G401.6 (cell line): ENCODE results near the gene FOXE3.
A peak's percentile ranks its signal among the peaks of the same experiment; 100 is the strongest.

Source experiments
- FAIRE-seq: peaks from 2 replicates; lab custom pipeline; 2012; peaks lifted over from hg19 to GRCh38; lab: Jason Lieb, UNC

FOXE3 gene

DNA sequence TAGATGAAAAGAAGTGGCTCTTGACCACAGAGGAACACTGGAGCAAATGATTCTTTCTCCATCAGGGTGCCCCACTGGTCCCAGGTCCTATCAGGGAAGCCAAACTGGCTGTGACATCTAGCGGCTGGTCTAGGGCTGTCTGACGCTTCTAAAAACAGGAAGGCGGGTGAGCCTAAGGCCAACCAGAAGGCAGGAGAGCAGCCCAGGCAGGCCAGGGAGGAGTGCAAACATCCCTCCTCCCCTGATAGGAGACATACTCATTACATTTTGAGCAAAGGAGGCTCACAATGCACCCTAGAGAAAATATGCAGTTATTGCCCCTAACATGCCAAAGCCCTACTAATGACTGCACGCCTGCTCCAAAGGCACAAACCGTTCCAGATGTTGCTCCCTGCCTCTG lies 10.4 kb upstream of the FOXE3 start:
- no peak for FAIRE-seq

DNA sequence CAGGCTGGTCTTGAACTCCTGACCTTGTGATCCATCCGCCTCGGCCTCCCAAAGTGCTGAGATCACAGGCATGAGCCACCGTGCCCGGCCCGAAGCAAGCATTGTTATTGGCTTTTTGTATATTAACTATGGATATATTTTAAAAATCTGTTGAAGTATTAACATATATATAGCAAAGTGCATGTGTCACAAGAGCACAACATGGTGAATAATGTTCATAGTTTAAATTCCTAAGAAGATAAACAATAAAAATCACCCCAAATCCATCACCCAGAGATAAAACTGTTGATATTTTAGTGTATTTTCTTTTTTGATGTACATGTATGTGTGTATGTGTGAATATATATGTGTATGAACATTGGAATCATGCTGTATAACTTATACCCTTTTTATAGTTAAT lies 9.1 kb upstream of the FOXE3 start:
- FAIRE-seq: no peak

DNA sequence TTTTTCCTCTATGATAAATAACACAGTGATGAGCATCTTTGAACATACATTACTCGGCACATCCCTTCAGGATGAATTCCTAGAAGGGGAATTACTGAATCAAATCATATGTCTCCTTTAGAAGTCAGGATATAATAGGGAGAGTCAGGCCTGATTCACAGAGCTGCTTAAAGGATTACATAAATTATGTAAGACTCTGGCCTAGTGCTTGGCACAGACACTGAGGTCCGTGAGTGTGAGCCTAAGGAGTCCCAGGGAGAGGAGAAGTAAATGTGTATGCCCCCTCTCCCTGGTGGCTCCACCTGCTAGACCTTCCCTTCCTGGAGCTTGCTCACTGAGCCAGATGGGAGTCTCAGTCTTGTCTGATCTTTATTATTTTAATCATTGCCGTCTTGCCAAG lies 8.6 kb upstream of the FOXE3 start:
- FAIRE-seq: no peak

DNA sequence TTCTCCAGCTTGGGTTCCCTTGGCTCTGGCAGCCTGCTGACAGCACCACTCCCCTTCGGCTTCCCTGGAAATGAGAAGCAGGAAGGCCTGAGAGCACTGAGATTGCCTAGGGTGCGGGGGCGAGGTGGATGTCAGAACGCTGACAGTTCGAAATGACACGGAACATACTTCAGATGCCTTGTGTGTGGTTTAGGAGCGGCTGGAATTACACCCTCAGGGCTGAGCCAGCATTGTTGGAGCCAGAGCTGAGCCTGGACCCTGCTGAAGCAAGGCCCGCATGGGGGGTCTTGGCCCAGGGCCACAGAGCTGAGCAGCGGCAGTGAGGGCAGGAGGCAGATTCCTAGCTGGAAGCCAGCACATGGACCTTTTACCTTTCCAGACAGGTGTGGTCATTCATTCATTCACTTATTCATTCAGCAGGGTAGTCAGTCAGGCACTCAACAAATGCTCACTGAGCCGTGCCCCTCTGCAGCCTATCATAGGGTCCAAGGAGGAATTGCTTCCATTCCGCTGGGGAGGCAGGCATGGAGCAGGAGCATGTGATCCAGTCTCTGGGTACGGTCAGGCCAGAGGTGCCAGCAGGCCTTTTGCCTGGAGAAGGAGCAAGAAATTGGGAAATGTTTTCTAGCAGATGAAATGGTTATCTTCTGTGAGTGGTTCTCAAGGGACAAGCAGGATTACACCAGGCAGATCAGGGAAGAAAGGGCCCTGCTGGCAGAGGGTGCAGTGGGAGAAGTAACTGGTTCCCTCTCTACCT lies 6.6 kb upstream of the FOXE3 start:
- no peak for FAIRE-seq

DNA sequence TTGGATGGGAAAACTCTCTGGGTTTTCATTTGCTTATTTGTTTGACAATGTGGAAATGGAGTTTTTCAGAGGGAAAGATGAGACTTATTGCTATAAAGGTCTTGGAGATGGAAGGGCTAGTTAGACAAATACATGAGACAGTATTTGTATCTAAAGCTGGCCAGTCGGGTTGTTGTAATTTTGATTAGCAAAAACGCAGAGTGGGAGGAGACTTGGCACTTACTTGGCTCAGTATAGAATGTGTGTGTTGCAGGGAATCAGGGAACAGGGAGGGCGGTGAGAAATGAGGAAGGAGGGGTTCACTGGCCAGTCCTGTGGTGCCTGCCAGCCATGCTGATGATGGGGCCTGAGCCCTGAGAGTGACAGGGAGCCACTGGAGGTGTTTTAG lies 6.0 kb upstream of the FOXE3 start:
- no peak for FAIRE-seq

DNA sequence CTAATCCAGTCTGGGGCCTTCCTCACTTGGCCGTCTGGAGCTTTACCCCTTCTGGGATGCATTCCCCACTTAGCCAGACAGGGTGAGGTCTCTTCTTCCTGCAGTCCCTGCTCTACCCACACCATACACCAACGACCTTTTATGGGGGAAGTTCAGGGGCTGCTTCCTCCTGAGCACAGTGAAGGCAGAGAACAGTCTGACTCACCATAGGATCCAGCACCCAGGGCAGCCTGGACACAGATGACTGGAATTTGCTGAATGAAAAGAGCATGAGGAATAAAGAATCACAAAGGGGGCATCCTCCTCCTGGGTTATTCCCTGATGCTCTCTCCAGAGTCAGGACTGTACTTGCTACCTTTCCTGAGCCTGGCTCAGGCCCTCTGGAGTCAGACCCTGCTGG lies 4.6 kb upstream of the FOXE3 start:
- FAIRE-seq: no peak

DNA sequence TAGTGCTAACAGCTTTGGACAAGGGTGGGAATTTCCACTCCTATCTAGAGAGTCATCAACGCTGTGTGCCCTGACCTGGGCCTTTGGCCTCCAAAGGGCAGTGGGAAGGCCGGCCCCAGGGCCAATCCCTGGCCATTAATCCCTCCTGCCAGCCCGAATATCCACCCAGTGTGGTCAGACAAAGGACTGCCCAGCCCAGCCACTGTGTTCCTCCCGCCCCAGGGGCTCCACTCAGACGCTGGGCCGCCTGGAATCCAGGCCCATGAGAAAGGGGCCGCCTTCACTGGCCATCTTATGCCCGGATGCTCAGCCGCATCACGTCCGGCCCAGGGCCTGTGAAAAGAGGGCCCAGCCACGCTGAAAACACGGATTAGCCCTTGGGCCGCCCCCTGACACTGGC lies 3.6 kb upstream of the FOXE3 start:
- no peak for FAIRE-seq

DNA sequence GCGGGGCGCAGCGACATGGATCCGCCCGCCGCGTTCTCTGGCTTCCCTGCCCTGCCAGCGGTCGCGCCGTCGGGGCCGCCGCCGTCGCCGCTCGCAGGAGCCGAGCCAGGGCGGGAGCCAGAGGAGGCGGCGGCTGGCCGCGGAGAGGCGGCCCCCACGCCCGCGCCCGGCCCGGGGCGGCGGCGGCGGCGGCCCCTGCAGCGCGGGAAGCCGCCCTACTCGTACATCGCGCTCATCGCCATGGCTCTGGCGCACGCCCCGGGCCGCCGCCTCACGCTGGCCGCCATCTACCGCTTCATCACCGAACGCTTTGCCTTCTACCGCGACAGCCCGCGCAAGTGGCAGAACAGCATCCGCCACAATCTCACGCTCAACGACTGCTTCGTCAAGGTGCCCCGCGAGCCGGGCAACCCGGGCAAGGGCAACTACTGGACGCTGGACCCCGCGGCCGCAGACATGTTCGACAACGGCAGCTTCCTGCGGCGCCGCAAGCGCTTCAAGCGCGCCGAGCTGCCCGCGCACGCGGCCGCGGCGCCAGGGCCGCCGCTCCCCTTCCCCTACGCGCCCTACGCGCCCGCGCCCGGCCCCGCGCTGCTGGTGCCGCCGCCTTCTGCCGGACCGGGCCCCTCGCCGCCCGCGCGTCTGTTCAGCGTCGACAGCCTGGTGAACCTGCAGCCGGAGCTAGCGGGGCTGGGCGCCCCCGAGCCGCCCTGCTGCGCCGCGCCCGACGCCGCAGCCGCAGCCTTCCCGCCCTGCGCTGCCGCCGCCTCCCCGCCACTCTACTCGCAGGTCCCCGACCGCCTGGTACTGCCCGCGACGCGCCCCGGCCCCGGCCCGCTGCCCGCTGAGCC lies 459 bp downstream of the FOXE3 start:
- FAIRE-seq: no peak

DNA sequence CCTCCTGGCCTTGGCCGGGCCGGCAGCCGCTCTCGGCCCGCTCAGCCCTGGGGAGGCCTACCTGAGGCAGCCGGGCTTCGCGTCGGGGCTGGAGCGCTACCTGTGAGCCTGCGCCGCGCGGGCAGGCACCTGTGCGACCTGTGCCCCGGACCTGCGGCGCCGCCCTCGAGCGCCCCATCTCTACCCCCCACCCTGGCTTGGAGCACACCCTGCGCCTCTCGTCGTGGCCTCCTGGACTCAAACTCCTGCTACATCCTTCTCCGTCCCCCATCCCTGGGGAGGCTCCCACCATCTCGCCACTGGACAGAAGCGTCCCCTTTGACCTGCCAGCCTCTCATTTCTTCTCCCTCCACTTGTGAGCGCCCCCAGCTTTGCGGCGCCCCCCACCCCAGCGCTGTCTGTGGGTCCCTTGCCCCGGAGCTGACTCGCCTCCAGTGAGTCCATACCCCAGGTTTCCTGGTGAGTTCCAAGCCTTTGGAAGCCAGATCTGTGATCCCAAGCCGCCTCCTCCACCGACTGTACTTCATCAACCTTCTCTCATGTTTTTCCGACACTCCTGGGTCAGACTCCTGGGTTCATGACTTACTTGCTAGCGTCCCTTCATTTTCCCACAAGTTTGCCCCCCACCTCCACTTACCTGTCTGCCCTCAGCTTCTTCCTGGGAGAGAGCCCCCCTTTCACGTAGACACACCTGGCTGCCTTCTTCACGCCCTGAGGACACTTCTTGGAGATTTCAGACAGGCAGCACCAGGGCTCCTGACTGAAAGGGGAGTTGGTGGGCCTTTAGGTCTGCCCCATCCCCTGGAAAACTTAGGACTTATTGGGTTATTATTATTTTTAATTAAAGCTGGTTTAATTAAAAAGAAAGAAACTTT lies 1.3 kb downstream of the FOXE3 start:
- no peak for FAIRE-seq

DNA sequence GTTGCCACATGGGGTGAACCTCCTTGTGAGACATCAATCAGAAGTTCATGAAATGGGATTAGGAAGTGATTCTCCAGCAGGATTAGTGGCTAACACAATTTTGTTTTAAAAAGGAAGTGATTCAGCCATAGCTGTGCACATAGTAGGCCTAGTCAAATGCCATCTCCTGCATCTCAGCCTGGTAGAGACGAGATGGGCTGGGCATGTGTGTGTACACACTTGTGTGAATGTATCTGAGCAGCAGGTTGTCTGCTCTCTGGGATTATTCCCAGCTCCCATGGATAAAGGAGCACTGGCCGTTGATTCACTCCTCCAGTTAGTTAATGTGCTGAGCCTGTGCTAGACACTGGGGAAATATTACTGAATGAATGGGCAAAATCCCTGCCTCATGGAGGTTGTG lies 2.0 kb downstream of the FOXE3 start:
- FAIRE-seq: no peak

DNA sequence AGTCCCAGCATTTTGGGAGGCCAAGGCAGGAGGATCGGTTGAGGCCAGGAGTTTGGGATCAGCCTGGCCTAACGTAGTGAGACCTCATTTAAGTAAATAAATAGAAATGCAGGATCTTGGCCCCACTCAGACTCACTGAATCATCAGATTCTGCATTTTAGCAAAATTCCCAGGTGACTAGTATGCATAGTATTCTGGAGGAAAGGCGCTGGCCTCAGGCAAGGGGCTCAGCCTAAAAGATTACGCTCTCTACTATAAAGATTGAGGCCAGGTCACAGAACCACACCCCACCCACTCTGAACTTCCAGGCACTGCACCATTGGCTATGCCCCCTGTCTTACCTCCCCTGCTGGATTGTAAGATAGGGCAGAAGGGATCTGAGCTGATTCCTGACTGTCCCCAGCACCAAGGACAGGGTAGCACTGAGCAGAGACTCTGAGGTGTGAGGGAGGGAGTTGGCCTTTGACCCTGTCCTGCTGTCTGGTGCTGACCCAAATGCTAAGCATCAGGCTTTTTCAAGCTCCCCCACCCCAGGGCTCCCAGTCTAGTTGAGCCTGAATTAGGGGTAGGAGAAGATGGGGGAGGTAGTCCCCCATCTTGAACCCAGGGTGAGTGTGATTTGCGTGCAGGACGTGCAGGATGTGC lies 2.7 kb downstream of the FOXE3 start:
- FAIRE-seq: no peak

DNA sequence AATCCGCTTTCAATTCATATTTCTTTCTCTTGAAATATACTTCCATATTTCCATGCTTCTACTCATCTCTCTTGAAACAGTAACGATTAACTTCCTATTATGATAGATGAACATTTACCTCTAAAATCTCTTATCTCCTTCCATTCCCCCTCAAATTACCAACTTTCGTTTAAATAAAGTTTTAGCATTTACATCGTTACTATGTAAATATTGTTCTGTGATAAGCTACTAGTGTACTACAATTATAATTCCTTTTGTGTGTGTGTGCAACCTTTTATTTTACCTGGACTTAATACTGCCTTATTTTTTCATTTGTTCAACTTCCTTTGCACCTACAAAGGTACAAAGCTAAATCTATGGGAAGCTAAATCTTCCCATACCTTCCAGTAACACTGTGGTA lies 4.5 kb downstream of the FOXE3 start:
- FAIRE-seq: no peak

DNA sequence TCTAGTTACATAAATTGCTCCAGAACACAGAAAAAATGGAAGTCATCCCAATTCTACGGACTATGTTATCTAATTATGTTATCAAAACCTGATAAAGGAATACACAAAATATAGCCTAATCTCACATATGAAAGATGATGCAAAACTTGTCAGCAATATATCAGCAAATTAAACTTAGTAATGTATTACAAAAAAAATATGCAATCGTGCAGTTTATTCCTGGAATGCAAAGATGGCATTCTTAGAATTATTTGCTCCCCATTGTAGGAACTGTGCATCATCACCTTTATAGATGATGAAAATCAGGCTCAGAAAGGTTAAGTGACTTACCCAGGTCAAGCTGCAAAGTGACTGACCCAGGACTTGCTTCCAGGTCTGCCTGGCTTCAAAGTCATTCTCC lies 7.8 kb downstream of the FOXE3 start:
- no peak for FAIRE-seq

DNA sequence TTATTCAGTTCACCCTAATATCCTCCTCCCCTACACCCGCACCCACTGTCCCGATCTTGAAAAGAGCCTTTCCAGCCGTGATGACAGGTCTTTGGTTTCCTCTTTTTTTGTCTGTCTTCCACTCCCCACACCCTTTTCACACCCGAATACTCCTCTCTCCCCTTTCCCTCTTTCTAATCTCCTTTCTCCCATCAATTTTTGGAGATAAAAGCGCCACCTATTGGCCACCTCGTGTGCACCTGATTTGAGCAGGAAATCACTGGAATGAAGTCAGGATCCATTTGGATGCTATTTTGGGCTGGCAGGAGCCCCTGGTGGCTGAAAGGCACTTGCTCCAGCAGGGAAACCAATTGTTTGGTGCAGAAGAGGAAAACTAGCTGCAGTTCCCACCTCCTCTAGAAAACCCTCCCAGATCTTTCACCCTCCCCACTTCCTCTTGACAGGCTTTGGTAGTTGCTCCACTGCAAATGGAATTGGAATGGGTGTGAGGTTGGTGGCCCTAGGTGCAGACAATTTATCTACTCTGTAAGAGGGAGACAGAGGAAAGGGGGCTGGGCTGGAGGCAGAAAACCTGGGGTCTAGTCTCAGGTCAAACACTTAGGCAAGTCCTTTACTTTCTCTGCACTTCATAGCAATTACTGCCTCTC lies 8.4 kb downstream of the FOXE3 start:
- FAIRE-seq: peak; percentile 82

DNA sequence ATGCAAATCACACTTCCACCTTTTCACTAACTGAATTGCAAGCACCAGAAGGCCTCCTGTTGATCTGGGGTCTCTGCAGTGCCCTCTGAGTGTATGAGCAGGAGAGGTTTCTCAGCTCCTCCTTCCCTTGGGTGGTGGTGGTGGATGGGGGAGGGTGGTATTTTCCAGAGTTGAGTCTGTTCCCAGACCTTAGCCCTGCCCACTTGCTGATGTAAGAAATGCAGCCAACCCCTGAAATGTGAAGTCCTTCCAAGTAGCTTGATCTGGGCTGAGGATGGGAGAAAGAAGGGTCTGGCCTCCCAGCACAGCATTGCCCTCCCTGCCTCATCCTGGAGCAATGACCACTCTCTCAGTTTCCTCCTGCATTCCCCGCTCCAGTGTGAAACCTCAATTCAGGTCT lies 15.4 kb downstream of the FOXE3 start:
- FAIRE-seq: no peak

DNA sequence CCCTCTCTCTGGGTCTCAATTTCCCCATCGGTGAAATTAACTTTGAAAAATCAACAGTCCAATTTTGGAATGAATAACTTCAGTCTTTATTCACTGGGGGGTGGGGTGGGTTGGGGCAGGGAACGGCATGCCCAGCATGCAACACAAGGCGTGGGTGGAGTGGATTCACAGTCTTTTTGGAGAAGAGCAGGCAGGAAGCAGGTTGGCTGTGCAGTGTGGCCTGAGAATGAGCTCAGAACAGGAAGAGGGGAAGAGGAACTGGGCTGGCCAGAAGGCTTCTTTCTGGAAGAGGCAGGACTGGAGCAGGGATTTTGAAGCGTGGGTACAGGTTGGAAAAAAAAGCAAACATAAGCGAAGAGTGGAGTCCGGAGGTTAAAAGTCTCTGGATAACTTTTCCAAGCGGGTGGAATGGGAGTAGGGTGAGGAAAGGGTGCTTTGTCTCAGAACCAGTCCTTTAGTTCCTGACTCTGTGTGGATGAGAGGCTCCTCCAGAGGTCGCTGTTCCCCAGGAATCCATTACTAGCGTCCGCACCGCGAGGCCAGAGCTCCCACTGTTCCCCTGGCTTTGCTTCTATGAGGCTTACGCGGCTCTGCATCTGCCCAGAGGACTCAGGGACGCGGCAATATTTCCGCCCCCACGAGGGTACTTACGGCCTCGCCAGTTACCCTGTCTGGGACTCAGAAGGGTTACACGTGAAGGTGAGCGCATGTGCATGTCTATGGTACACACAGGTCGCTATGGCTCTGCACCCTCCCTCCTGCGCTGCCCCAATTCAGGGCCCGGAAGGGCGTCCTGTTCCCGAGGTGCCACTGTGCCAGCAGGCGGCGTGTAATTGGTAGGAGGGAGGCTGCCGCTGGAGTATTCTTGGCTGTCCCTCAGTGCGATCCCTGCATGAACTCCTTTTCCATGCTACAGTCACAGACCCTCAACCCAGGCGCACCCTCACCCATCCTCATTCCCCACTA lies 16.3 kb downstream of the FOXE3 start:
- FAIRE-seq: no peak

DNA sequence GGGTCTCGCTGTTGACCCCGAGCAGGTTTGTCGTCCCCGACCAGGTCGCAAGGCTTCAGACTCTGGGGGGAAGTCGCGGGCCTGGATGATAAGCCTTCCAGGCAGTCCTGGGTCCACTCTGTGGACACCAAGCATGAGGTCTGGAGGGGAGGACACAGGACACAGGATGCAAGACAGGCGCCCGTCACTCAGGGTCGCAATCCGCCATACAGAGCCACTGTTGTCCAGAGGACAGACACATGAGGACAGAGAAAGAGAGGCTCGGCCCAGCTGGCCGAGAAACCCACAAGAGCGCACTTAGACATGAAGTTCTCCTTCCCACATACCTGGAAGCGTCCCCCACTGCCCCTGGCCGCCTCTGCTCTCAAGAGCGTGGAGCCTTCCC lies 16.9 kb downstream of the FOXE3 start:
- no peak for FAIRE-seq

DNA sequence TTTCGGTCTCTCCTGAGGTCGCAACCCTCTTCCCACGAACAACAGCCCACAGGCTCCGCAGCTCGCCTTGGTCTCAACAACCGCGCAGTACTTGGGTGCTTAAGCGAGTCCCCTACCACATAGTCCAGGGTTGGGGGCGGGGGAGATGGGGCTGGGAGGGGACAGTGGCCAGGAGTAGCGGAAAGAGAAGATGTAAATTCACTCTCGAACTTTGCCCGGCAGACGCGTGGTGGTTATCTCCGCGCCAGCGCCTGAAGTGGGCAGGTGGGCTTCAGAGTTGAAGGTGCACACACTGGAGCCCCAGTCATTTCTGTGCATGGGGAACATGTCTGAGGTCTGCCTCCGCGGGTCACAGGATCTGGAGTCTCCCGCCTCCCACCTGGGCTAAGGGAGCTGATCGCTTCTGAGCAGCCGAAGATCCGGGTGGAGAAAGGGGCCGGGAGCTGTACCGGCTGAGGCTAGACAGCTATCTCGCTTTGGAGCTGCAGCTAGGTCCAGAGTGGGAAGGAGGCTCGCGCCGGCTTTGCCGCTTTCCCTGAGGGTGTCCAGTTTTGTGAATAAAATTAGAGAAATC lies 17.5 kb downstream of the FOXE3 start:
- no peak for FAIRE-seq

DNA sequence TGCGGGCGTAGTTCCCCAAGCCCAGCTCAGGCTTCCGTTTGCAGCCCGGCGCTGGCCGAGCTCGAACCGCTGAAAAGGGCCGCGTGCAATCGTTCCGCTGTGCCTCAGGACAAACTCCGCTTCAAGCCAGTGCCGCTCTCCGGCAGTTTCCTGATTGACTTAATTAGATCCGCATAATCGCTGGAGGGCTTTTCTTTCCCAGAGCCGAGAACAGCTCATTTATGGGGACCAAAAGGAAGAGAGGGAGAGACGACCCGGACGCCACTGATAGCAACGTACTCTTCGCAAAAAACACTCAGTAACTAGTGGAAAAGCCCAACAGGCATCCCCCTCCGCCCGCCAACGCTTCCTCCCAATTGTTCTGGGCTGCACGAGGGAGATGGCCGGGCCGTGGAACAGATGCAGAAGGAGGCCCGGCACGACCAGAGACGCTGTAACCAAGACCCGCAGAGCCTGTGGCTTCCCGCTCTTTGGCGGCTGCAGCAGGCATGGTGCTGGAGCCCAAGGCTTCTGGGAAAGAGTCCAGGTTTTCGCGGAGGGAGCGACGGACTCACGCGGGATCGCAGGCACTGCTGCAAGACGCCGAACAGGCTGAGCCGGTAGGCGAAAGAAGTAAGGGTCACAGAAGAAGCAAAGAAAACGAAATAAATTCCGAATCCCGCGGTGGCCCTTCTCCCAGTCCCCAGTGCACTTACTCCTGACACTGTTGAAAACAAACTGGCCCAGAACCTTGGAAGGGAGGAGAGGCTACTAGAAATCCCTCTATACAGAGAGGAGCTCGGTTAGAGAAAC lies 18.2 kb downstream of the FOXE3 start:
- FAIRE-seq: no peak
